GM18519 (cell line): ENCODE measurements around the gene IFI30.
A peak's percentile ranks its signal among the peaks of the same experiment; 100 is the strongest.

Experiments
- ATAC-seq: cut with Tn5 transposase; IDR thresholded peaks from one replicate; pipeline ENCODE4 v1.9.1; 2021; ENCODE audit warnings: mild to moderate bottlenecking, moderate library complexity; ENCODE audit not compliant: unreplicated experiment, low FRiP score

The IFI30 gene

GRCh38 chr19:18220632-18221275 is 47.1 kb downstream of the IFI30 start:
- ATAC-seq = no peak

DNA sequence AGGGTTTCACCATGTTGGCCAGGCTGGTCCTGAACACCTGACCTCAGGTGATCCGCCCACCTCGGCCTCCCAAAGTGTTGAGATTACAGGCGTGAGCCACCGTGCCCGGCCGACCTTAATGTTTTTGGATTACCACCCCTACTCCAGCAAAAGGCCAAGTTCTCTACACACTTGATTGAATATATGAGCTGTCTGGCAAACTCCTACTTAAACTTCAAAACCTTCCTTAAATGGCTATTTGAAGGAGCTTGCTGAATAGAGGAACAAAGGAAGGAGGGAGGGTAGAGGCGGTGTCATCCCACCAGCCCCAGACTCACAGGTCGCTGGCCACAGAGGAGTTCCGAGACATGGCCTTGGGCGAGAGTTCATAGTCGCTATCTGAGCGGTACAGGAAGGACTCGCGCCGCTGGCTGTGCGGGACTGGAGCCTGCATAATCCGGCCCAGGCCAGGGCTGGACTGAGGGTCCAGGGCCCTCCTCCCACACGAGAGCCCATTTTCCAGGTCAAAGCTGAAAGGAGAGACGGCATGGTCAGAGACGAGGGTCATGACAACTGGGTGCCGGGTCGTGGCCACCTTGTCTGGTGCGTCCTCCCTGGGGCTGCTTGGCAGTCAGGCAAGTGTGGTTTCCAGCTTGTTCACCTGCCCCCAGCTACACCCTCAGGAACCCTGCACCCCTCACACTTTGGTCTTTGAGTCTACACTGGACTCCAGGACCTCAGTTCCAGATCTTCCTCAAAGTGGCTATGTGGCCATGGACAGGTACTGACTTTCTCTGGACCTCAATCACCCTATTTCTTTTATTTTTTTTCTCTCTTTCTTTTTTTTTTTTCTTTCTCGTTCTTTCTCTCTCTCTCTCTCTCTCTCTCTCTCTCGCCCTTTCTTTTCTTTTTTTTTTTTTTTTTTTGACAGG is 48.5 kb downstream of the IFI30 start:
- ATAC-seq = no peak

GRCh38 chr19:18223860-18224524 is 50.4 kb downstream of the IFI30 start:
- no peak for ATAC-seq

GRCh38 chr19:18224525-18225354 is 51.1 kb downstream of the IFI30 start:
- ATAC-seq = peak; percentile 75

DNA sequence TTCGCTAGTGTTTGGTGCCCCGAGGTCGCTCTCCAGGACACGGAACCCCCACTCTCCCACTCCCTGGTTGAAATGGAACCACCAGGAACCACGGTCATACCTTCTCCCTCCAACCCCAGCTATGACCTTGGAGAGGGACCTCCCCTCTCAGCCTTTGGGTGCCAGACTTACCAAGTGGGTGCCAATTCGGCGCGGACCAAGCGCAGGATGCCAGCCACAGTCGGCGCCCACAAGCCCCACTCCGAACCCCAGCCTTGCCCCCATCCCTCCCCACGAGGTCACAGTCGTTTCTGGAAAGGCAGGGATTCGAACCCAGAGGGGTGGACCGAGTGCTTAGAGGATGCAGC is 51.7 kb downstream of the IFI30 start:
- ATAC-seq = no peak

DNA sequence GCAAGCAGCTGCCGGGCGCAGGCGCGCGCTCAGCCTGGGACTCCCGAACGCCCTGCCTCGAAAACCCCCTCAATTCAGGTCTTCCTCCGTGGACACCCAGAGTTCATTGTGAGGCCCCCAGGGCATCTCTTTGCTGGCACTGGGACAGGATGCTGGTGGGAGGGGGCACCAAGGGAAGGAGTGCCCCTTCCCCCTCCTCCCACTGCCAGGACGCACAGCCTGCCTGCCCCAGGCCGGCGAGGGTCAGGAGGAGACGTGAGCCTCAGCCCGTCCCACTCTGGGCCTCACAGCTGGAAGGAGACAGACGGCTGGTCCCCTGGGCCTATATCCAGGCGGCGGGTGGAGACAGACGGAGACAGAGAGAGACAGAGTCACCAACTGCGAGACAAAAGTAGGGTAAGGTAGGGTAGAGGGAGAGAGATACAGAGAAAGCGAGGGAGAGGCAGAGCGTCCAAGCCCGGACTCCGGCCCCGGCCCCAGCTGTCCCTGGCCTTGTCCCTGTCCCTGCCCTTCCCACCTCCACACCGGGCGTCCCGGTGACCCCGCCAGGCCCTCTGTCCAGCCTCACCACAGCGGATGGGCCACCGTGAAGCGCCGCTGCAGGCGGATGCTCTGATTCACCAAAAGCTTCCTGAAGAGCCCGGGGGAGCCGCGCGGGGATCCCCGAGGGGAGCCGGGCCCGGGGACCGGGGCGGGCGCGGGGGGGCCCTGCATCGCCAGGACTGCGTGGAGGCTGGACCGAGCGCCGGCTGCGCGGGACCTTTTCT is 52.3 kb downstream of the IFI30 start, which contains the start of gene PDE4C:
Gene PDE4C, minus strand, starts transcription at position 737 of the 767 bp plus-strand sequence. Its CDS starts 23 bp downstream, at position 714.
- ATAC-seq = no peak

DNA sequence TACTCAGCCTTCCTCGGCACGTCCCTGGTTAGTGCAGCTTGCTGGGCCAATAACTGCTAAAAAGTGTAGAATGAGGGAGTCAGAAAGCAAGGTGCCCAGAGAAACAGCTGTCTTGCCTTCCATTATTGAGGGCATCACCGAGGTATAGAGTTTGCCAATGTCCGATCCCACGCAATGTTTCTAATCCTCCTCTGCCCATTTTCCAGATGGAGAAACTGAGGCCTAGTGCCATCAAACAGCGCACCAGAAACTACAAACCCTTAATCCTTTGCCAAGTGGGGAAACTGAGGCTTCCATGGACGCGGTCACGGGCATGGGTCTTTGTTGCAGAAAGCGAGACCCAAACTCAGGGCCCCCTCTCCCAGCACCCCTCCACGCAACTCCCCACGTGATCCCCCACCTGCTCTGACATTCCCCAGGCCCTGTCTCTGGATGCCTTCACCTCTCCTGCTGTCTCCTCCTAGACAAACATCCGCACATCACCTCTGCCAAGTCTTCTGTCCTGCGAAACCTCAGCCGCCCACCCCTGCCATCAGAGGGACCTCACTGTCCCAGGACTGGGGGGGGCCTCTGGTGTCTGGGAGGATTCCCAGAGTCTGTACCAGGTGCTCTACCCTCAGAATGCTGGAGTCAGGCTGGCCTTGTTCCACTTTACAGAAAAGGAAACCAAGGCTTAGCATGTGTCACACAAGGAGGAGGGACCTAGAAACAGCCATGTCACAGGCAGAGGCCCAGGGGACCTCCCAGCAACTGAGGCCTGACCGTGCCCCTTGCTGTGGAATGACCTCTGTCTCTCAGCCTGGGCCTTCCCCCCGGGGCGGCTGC is 53.6 kb downstream of the IFI30 start:
- no peak for ATAC-seq
